AG04450 (cell line): Measurements from ENCODE around the gene ERP44. TPM values are rescaled to one million over a fixed set of nuclear protein-coding genes. Genes with fewer than 3 reads are reported as not detected.
A peak's percentile ranks its signal among the peaks of the same experiment; 100 is the strongest.

Source experiments
- CTCF ChIA-PET: fragments of 300-600, 350-600 bp; formaldehyde crosslinking; extraction: SDS; loops from one replicate; lab custom pipeline; 2022; ENCODE audit warnings: antibody characterized with exemption, inconsistent platforms; lab: Charles Lee
- POLR2A ChIA-PET: fragments of 350-600 bp; formaldehyde crosslinking; extraction: SDS; loops from one replicate; lab custom pipeline; 2021; ENCODE audit warnings: antibody characterized with exemption, inconsistent platforms; lab: Yijun Ruan, JAX
- DNase-seq: peaks from one replicate; pipeline ENCODE4 v3.0.0-alpha.2; 2011; ENCODE audit warnings: low read depth, low spot score
- H3K27ac ChIP-seq: one replicate; pipeline ENCODE4 v1.5.1; 2012; ENCODE audit warnings: low read depth, low read length, control low read depth
- H3K27me3 ChIP-seq: one replicate; pipeline ENCODE4 v1.6.0; 2012; ENCODE audit warnings: low read length; ENCODE audit not compliant: control insufficient read depth, insufficient read depth
- H3K4me3 ChIP-seq: 2 replicates; pipeline ENCODE4 v1.5.1; 2011; ENCODE audit warnings: mild to moderate bottlenecking, low read depth, low read length, control low read depth
- H3K9me3 ChIP-seq: 2 replicates; pipeline ENCODE4 v1.5.1; 2012; ENCODE audit warnings: low read length; ENCODE audit not compliant: control insufficient read depth, insufficient read depth
- polyA plus RNA-seq: library from polyadenylated mRNA; depleted of rRNA; stranded (reverse); fragments of >200 nt; gene quantifications from 2 replicates; pipeline ENCODE4 v1.2.3, GENCODE V29; 2011
- TF ChIP-seq, protein P1 (sequence below): IDR thresholded peaks from 2 replicates; pipeline ENCODE4 v1.5.1; 2011; ENCODE audit warnings: low read depth, low read length, control low read depth, inconsistent platforms

The ERP44 gene
- polyA plus RNA-seq, 1 experiment, result 28.0 TPM

DNA sequence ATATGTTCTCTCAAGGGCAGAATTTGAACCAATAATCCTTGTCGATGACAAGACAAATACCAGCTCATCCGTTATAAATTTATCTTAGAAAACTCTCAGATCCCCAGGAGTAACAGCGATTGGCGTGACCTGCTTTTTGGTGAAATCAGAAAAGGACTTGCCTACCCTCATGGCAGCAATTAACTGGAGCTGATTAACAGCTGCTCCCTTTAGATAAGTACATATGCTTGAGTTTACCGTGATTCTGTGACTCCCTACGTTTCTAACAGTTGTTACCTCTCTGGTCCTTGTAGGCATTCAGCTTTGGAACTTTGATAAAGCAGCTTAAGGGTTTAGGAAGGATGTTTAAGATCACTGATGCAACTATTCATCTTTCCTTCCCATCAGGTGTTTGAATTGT is 2.8 kb upstream of the ERP44 start:
- H3K27me3 ChIP-seq, result no peaks in the 10 kb centered on the region
- no peak overlapping the region for H3K4me3 ChIP-seq
- POLR2A ChIA-PET, result no interaction called here
- CTCF ChIA-PET, result interaction anchor here (0.6 to 1.5 kb wide), 3 partner anchors 9 to 121 kb away, joined by 3 to 5 read pairs (median 4); no protein-coding TSS in a partner anchor
- TF ChIP-seq, protein P1, sequence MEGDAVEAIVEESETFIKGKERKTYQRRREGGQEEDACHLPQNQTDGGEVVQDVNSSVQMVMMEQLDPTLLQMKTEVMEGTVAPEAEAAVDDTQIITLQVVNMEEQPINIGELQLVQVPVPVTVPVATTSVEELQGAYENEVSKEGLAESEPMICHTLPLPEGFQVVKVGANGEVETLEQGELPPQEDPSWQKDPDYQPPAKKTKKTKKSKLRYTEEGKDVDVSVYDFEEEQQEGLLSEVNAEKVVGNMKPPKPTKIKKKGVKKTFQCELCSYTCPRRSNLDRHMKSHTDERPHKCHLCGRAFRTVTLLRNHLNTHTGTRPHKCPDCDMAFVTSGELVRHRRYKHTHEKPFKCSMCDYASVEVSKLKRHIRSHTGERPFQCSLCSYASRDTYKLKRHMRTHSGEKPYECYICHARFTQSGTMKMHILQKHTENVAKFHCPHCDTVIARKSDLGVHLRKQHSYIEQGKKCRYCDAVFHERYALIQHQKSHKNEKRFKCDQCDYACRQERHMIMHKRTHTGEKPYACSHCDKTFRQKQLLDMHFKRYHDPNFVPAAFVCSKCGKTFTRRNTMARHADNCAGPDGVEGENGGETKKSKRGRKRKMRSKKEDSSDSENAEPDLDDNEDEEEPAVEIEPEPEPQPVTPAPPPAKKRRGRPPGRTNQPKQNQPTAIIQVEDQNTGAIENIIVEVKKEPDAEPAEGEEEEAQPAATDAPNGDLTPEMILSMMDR, result no peak
- no peaks in the 10 kb centered on the region for H3K9me3 ChIP-seq
- no peak overlapping the region for H3K27ac ChIP-seq
- DNase-seq, result no peak

DNA sequence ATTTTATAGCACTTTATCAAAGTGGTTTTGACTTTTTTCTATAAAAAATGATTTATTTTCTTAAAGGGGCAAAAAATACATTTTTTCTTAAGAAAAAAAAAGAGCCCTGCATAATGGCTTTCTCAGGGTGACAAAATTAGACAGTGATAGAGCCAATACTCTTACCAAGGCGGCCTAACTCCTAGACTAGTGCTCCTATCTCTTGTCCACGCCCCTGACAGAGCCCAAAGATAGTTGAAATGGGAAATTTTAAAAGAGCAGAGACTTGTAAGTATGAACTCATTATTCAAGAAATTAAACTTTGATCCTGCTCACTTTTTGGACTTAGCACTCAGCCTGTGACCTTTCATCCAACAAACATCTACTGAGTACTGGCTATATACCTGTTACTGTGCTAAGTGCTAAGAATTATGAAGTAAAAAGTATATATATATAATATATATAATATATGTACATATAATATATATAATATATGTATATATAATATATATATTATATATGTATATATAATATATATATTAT is 1.4 kb upstream of the ERP44 start:
- H3K9me3 ChIP-seq, result no peaks in the 10 kb centered on the region
- peak overlapping the region; percentile 84 for H3K4me3 ChIP-seq
- no peaks in the 10 kb centered on the region for H3K27me3 ChIP-seq
- ChIA-PET CTCF (no interaction called here), POLR2A (no interaction called here)
- H3K27ac ChIP-seq, result no peak overlapping the region
- DNase-seq, result no peak
- TF ChIP-seq, protein P1, result no peak

DNA sequence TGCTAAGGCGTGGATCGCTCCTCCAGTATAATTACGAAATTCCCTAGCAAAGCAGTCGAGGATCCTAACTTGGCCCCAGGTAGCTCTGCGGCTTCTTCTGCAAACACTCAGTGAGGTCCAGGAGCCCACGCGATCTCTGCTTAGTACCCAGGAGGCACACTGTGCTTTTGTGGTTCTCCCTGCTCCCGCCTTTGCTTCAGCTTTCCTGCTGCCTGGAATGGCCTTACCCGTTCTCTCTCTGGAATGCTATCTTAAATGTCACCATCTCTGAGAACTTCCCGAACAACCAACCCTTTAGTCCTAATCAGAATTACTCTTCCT is 882 bp upstream of the ERP44 start:
- DNase-seq, result no peak
- Histone ChIP-seq H3K4me3 (peak overlapping the region; percentile 84), H3K27me3 (no peaks in the 10 kb centered on the region), H3K27ac (peak overlapping the region; percentile 66), H3K9me3 (no peaks in the 10 kb centered on the region)
- ChIA-PET POLR2A (interaction anchor here (1.1 kb wide), 1 partner anchor 12 kb away, joined by 4 read pairs; no protein-coding TSS in a partner anchor), CTCF (no interaction called here)
- TF ChIP-seq, protein P1, result no peak

DNA sequence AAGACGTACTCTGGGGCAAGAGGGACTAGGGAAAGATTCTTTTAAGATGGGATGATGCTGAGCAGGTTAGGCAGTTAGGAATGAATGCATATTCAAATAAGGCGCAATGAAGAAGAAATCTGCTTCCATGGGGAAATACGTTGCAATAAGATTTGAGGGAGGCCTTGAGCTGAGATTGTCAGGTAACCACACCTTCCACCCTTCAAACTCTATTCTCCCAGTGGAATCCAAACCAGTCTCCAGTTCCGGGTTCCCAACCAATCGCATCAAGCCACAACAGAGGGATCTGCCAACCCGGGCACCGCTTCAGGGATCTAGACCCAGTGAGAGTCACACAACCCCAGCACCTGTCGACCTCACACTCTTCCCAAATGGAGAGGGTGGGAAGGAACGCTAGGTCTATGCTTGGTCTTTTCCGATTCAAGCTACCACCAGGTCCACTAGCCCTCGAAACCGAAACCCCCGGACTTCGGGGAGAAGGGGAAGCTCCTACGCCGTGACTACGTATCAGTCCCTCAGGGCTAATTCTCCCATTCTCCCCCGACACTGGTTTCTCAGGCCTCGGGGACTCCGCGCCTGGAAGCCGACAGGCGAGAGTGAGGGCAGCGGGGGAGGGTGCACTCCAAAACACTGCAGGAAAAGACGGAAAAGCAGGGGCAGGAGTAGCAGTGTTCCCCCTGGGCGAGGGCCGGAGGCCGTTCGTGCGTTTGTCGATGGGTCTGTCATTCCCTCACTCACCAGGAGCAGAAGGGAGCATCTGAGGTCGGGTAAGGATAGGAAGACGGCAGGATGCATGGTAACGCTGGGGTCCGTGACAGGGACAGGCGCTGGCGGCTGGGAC is 534 bp downstream of the ERP44 start:
- DNase-seq, result peak; percentile 6
- POLR2A ChIA-PET, result interaction anchor here (1.1 kb wide), 1 partner anchor 13 kb away, joined by 4 read pairs; no protein-coding TSS in a partner anchor
- CTCF ChIA-PET, result interaction anchor here (0.6 to 1.6 kb wide), 2 partner anchors 252 to 503 kb away, joined by 3 read pairs; no protein-coding TSS in a partner anchor

More for the DNA sequence above, 534 bp downstream of the ERP44 start:
- H3K9me3 ChIP-seq, result no peaks in the 10 kb centered on the region
- peak overlapping the region; percentile 92 for H3K27ac ChIP-seq
- no peaks in the 10 kb centered on the region for H3K27me3 ChIP-seq
- peak overlapping the region; percentile 99 for H3K4me3 ChIP-seq
- TF ChIP-seq, protein P1, result no peak
